GM12872 (cell line): ENCODE results near the gene CALHM1.
A peak's percentile ranks its signal among the peaks of the same experiment; 100 is the strongest.

ENCODE experiments used
- TF ChIP-seq, protein P1 (sequence below): IDR thresholded peaks from 3 replicates; pipeline ENCODE4 v1.5.1; 2011; ENCODE audit warnings: low read depth, mild to moderate bottlenecking, low read length, moderate library complexity; ENCODE audit not compliant: insufficient read depth

CALHM1 gene

DNA sequence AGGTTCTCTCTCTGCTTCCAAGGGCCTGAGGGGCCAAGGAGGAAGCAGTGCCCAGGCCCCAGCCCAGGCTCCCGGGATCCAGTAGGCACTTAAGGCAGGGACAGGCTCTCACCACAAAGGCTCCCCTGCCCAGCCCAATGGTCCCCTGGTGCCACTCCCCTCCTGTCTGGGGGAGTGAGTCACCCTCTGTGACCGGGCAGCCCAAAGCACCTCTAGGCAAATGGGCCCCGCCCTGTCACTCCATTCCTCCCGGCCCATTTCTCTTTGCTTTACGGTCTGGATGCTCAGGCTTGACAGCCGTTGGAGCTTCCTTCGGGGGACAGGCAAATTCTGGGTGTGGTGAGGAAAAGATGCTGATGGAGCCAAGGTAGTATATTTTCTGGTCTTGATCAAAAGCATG is 20.4 kb upstream of the CALHM1 start, which contains the start of gene CALHM3:
TSS of gene CALHM3 (minus strand) at position 106 of the 400 bp plus-strand sequence. CDS start 208 bp downstream, outside the sequence.
- TF ChIP-seq, protein P1, sequence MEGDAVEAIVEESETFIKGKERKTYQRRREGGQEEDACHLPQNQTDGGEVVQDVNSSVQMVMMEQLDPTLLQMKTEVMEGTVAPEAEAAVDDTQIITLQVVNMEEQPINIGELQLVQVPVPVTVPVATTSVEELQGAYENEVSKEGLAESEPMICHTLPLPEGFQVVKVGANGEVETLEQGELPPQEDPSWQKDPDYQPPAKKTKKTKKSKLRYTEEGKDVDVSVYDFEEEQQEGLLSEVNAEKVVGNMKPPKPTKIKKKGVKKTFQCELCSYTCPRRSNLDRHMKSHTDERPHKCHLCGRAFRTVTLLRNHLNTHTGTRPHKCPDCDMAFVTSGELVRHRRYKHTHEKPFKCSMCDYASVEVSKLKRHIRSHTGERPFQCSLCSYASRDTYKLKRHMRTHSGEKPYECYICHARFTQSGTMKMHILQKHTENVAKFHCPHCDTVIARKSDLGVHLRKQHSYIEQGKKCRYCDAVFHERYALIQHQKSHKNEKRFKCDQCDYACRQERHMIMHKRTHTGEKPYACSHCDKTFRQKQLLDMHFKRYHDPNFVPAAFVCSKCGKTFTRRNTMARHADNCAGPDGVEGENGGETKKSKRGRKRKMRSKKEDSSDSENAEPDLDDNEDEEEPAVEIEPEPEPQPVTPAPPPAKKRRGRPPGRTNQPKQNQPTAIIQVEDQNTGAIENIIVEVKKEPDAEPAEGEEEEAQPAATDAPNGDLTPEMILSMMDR = no peak

DNA sequence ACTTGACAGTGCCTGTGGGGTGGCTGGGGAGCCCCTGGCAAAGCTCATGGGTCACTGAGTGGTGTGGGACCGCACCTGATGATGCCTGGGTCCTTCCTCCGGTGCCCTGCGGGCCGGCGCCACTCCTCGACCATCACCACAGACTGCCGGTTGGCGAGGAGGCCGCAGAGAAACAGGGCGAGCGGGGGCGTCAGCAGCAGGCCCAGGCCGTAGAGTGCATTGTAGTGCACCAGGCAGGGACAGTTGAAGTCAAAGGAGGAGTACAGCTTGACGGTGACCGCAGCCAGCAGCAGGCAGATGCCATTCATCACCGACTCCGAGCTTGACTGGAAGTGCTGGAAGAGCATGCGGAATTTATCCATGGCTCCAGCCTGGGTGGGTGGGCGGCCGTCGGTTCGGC is 20.0 kb upstream of the CALHM1 start:
- TF ChIP-seq, protein P1 = no peak

DNA sequence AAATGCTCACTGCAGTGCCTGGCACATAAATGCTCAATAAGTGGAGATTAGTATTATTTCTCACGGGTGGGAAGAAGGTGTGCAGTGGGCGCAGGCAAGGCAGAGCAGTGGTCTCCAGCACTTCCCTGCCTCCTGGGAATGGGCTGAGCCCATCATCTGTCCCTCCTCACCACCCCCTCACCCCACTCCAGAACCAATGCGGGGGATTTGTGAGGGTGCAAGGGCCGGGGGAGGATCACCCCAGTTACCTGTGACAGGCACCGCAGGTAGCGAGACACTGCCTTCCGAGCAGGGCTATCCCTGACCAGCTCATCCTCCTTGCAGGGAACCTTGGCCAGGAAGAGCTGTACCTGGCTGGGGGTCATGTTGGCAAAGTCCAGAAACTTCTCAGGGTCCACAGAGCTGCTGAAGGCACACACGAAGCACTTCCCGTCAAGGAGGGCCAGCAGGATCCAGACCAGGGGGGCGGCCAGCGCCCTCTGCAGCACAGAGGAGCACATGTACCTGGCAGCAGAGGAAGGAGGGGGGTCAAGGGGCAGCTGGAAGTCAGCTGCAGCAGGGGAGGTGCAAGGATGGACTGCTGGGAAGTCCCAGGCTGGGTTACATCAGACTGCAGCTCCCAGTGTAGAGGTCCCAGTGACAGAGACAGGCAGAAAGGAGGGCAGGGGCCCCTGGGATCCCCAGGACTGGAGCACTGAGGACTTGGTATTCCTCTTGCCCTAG is 17.5 kb upstream of the CALHM1 start:
- TF ChIP-seq, protein P1 = peak; percentile 64

DNA sequence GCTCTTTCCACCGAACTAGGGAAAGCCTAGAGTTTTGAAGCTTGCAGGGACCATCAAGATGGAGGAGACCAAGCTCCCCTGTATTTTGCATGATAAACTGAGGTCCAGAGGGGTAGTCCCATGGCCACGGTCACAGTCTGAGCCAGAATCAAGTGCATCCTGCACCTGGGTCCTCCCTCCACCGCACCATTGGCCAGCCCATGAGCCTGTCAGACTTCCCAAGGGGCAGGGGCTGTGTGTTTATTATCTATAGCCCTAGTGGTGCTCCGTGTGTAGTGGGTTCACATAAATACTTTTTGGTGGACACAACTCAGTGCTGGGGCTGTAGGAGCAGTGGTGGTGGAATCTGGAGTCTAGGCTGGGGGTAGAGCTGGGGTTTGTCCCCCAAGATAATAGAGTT is 16.7 kb upstream of the CALHM1 start:
- TF ChIP-seq, protein P1 = no peak

DNA sequence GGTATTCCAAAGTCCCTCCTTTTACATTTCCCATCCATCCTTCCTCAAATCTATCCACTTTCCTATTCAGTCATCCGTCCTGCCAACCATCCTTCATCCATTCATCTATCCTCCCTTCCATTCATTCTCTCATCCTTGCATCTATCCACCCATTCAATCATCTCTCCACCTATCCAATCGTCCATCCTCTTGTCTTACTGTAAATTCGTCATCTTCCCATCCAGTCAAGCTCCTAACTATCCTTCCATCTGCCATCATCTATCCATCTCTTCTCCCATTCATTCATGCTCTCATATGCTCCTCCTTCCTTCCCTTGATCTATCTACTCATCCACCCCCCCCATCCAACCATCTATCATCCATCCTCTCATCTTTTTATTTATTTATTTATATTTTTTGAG is 15.4 kb upstream of the CALHM1 start:
- TF ChIP-seq, protein P1 = no peak

DNA sequence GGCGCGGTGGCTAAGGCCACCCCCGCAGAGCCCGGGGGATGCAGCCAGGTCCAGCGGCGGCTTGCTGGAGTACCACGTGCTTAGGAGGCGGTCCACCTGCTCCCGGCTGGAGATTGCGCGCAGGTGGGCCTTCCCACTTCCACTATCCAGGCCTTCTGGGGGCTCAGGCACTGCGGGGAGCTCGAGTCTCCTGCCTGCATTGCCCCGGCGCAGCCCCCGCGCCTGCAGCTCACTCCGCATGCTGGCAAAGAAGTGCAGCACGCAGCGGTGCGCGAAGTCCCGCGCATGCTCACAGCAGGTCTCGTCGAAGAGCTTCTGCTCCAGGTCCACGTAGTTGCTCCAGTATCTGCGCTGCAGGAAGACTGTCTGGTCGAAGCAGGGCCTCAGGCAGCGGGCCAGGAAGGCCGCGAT is 14.6 kb upstream of the CALHM1 start:
- TF ChIP-seq, protein P1 = no peak

DNA sequence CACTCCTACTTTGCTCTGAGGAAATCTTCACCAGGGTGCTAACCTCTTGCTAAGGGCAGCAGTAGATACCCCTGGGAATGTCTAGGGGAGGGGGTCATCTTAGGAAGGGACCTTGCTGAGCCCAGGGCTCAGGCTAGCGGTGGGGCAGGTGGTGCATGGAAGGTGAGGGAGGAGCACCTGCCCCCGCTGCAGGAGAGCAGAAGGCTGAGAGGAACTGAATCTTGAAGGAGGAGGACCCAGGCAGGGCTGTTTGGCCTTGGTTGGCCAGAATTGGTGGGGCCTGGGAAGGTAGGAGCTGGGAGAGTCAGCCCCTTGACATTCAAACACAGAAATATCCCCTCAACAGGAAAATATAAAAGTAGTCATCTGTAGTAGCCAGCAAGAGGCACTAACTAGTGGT is 13.3 kb upstream of the CALHM1 start:
- TF ChIP-seq, protein P1 = no peak
